Glomerular visceral epithelial cell (primary cell): ENCODE results near the gene PRSS27.
"Not testable (repeated sequence)": the region's sequence is repeated elsewhere in the genome, so short reads cannot be mapped to it uniquely, and the experiment has no call there.

Experiments
- DNase-seq: peaks from one replicate; pipeline ENCODE4 v3.0.0-alpha.2; 2016; ENCODE audit errors: extremely low spot score

PRSS27 gene

DNA sequence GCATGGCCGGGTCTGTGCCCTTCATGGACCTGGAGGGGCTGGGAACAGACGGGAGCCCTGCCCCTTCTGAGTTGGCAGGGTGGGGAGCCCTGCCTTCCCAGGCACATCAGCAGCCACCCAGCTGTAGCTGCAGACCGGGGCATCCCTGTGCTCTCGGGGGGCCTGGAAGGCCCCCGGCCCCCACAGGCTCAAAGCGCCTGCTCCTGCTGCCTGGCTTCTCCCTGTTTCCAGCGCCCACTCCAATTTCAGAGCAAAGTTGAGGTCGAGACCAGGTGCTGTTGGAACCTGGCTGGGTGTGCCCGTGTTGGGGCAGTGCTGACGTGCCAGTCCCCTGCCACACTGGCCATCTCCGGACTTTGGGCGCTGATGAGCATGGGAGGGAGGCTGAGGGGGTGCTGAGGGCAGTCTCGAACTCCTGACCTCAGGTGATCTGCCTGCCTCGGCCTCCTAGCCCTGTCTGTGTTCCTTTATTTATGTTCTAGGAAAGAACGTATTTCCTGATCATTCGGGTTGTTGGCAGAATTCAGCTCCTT lies 4.9 kb upstream of the PRSS27 start:
- DNase-seq, result no peak

DNA sequence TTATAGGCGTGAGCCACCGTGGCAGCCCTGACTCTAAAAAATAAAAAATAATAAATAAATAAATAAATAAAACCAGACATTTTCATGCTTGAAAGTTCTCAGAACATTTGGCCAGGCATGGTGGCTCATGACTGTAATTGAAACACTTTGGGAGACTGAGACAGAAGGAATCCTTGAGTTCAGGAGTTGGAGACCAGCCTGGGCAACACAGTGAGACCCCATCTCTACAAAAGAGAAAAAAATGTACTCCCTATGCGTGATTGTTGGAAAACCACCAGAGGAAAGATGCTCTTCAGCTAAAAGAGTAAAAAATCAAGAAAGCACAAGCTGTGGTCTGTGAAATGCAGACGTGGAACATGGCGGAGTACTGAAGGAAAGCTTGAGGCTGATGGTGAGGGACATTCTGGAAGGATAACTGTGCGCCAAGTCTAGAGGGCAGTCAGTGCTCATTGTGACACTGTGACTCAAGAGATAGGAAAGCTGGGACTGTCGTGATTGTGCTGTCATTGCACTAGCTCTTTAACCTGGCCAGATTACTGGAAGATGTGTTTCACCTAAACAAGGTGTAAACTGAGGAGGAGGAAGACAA lies 4.2 kb upstream of the PRSS27 start:
- DNase-seq, result no peak

DNA sequence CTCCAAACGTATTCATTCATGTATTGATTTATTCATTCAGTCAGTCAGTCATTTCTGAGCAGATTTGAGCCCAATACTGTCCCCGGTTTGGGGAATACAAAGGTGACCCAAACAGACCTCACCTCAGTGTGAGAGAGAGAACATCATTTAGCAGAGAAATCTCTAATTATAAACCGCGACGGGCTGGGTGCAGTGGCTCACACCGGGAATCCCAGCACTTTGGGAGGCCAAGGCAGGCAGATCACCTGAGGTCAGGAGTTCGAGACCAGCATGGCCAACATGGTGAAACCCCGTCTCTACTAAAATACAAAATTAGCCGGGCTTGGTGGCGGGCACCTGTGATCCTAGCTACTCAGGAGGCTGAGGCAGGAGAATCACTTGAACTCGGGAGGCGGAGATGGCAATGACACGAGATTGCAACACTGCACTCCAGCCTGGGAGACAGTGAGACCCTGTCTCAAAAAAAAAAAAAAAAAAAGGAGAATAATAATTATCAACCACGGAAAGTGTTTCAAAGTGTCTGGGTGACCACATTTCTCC lies 1.7 kb upstream of the PRSS27 start:
- not testable (repeated sequence) for DNase-seq

DNA sequence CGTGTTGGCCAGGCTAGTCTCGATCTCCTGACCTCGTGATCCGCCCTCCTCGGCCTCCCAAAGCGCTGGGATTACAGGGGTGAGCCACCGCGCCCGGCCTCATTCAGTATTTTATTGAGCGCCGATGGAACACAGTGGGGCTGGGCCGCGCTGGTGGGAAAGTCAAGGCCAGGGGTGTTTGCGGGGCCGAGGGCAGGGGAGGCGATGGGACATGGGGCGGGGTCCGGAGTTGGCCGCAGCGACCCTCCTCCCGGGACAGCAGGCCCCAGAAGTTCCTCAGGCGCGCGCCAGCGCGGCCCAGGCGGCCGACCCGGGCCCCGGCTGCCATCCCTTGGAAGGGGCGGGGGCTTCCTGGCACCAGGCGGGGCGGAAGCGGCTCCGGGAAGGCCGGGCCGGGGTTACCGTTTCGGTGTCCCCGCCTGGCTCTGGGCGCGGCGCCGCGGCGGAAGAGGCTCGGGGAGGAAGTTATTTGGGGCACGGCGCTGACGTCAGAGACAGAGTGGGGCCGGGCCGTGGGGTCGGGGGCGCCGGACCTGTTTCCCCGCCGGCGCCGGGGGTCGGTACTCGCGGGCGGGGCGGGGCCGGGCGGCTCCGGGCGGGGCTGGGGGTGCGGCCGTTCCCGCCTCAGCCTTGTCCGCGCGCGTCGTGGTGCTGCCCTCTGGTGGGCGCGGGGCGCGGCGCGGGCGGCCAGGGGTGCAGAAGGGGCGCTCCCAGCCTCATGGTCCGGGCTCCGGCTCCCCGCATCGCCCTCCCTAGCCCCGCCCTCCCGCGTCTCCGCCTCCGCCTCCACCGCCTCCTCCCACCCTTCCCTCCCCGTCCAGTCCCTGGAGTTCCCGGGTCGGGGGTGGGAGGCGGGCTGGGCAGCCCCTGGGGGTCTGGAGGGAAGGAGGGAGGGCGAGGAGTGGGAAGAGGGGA lies 952 bp upstream of the PRSS27 start:
- peak; percentile 86 for DNase-seq

DNA sequence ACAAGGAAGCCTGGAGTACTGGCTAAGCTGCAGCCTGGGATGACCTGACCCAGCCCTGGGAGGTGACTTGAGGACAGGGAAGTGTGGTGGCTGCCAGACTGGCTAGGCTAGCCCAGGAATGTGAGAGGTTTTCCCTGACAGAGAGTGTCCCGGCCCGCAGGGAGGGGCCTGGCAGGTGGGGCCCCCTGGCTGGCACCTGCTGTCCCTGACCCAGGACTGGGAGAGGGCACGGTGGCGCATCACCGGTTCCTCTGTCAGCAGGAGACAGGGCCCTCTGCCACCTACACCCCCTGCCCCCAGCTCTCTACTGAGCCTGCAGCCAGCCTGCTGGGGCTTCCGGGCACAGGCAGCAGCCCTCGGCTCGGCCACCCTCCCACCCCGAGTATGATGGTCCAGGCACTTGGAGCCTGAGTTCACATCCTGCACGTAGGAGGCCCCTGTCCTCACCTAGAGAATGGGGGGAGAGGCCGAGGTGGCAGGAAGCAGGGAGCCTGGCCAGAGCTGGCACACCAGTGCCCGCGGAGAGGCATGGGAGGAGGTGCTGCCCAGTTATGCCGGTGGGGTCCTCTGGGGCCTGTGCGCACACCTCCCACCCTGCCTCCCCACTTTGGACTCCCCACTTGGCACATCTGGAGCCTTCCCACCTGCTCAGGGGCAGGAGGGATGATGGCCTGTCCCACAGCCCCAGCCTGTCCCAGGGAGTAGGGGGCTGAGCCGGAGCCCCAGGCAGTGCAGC lies 528 bp downstream of the PRSS27 start:
- no peak for DNase-seq

DNA sequence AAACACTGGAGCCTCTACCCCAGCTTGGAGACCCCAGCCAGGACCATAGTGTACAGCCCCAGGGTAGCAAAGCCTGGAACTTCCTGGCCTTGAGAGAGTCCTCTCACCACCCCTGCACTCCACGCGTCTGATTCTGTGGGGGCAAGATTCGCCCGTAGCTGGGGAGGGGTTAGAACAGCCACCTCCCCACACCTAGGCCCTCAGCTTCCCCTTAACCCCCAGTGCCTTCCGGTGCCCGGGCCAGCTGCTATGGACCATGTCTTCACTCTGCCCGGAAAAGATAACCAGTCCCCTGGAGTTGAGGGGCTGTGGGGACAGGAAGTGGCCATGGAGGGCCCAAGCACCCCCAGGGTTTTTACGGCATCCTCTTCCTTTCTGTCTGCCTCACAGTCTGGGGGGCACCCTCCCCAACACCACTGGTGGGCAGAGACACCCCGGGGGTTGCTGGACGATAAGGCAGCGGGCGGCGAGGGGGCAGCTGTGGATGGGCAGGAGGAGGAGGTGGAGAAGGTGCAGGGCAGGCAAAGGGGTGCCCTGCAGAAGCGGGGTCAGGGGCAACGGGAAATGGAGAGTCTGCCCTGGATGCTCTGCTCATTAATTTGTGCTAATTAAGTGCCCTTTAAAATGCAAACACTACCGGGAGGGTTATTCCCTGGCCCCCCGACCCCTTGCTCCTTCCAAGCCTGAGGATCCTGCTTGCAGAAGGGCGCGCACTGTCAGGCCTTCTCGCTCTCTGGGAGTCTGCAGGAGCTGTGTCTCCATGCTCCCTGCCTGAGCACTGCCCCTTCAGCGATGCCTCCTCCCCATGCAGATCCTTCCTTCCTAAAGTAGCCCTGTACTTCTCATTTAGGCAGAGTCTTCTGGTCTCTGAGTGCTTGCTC lies 2.4 kb downstream of the PRSS27 start:
- no peak for DNase-seq

DNA sequence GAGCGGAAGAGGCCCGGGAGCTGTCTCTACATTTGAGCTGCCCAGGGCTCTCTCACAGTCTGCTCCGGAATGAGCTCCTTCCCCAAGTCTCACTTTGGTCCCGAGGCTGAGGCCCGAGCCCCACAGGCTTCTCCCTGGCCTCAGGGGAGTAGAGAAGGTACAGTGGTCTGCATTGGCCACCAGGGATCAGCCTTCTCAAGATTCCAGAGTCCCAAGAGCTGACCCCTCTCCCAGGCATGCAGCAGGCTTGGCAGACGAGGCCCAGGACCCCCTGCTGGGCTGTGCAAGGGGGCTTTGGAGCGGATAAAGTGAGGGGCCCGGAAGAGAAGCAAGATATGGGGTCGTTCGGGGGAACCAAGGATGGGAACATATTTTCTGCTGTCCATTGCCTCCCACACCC lies 3.1 kb downstream of the PRSS27 start:
- no peak for DNase-seq

DNA sequence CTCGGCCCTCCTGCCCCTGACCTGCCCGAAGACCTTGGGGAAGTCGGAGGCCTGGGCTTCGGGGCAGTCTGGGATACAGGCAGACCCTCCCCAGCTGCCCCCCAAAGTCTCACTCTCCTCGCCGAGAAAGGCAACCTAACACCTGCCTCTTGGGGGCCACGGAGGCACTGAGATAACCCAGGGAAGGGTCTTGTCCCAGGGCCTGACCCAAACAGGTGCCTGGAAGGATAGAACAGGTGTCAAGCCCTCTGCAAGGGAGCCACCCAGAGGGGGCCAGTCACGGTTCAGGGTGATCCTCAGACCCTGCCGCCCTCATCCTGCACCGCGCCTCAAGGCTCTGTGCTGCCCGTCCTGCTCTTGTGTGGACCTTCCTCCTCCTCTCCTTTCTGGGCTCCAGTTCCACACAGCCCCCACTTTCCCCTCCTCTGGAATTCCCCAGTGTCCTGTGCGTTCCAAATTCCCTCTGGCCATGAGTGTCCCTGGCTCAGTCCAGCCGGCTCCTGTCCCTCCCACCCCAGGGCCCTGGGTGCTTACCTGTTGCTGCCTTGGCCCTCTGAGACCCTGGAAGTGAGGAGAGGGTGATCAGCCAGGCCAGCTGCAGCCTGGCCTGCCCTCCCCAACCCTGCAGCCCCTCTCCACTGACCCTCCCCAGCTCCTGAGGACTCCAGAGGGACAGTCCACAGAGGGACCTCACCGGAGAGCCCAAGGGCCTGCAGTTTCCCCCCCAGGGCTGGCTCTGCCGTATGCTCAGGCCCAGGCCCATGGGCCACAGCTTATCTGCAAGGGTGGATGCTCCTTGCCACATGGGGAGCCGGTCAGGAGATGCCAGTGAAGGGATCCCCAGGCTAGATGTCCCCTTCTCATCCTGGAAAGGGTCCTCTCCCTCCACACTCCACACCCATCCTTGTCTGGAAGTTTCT lies 3.8 kb downstream of the PRSS27 start:
- no peak for DNase-seq

DNA sequence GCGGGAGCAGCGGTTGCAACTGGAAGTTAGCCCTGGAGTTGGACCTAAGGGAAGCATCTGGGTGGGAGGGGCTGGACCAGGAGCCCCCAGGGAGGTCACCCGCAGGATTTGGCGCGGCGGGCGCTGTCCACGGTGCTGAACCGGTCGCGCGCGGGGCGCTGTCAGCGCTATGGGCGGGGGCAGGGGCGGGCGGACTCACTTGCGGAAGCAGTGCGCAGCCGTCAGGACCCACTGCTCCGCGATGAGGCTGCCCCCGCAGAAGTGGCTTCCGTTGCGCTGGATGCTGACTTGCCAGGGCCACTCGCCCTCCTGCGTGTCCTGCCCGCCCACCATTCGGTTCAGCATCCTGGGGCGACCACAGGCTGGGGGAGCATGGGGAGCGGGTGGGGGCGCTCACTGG lies 4.5 kb downstream of the PRSS27 start:
- DNase-seq, result peak; percentile 50

DNA sequence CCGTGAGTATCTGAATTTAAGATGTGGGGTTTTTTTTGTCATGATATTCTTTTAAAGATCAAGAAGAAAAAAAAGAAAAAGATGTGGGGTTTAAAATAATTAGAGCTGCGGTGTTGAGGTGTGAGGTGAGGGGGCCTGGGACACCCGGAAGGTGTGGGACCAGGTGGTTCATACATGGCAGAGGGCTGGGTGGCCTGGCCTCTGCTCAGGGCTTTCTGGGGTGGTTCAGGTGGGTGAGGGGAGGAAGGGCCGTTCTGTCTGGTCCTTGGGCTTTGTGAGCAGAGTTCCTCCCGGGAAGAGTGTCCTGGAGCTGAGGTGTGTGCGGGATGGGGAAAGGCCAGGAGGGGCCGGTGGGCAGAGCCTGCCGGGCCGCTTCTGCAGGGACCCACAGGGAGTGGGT lies 5.0 kb downstream of the PRSS27 start:
- DNase-seq, result no peak

DNA sequence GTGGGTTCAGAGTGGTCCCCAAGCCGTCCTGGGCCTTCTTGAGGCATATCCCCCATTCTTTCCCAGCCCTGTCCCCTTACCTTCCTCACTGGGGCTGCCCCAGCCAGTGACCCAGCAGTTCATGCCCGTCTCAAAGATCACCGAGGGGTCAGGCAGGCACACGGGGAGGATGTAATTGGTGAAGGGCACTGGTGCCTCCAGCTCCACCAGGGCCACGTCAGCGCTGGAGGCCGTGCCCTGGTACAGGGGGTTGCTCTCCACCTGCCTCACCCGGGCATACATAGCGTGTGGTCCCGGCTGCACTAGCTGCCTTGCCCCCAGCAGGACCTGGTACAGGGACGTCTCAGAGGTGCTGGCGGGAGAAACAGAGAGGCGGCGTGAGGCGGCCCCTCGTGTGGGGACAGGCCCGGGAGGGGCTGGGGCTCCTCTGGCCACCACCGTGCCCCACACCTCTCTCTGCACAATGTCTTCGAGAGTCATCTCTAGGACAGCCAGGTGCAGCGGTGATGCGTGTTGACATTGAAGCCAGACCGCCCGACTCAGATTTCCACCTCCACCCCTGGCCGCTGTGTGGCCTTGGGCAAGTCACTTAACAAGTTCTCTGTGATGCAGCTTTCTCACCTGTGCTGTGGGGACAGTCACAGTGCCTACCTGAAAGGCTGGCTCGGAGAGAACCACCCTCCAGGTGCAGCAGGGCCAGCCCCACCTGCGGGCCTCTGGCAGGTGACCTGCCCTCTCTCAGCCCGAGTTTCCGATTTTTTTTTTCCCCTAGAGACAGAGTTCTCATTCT lies 5.8 kb downstream of the PRSS27 start:
- no peak for DNase-seq

DNA sequence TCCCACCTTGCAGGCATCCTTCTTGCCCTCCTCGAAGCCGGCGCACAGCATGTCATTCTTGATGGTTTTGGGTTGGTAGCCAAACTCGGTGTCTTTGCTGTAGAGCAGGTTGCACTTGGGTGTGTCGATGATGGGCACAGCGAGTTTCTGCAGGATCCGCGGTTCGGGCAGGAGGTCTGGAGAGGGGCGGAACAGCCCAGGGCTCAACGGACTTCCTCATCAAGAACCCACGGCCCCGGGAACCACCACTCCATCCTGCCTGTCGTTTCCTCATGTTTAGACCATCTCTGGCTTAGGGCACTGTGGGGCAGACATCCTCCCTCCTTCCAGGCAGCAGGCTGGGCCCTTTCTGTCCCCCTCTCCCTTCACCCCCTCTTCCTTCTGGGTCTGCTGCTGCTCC lies 6.5 kb downstream of the PRSS27 start:
- no peak for DNase-seq

DNA sequence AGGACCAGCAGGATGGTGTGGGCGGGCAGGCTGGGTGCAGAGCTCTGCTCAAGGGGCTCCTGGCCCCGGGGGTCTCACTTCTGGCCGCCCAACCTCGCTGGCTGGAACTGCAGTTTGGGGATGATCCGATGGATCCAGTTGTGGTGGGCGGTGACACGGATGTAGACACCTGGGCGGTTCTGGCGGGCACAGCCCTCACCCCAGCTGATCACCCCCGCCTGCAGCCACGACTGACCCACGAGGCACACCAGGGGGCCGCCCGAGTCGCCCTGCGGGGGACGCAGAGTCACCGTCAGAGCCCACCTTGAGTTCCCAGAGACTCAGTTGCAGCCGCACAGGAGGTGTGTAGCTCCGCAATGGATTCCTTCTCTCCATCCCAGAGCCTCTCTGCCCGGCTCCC lies 7.5 kb downstream of the PRSS27 start:
- DNase-seq, result no peak

DNA sequence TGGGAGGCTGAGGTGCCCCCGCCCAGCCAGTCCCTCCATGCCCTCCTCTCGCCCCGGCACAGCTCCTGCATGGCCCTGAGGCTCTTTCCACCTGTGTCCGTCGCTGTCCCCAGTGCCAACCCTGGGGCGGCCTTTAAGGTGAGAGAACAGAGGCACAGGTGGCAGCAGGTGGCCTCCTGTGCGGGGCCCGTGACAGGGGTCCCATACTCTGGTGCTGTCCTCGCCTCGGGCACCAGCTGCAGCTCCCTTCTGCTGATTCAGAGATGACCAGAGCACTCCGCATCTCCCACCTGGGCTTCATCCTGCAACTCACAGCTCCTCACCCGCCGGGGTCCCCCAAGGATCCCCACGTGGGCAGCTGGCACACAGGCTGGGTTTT lies 8.0 kb downstream of the PRSS27 start:
- DNase-seq, result no peak

DNA sequence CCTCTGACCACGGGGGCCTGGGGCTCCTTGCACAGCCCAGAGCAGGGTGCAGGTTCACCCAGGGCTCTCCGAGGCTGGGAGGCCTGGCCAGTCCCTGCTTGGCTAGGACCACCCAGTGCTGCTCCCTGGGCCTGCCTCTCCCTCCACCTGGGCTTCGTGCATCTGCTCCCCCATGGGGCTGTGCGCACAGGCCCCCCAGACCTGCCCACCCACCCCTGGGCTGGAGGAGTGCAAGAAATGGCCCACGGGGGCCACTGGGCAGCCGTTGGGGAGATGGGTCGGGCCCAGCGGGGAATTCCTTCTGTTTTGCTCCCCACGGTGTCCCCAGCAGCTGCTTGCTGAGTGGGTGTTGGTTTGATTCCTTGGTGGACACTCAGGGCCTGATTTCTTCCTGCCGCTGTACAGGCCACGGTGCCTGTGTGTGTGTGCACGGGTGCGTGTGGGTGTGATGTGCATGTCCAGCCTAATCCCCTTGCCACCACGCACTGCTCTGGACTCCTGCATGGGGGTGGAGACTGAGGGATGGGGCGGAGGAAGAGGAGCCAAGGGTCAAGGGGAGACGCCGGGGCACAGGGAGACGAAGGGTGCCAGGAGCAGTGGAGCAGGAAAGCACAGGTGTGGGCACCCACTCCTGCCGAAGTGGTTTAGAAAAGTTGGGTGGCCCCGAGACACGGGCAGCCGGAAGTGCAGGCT lies 8.5 kb downstream of the PRSS27 start:
- DNase-seq, result no peak

DNA sequence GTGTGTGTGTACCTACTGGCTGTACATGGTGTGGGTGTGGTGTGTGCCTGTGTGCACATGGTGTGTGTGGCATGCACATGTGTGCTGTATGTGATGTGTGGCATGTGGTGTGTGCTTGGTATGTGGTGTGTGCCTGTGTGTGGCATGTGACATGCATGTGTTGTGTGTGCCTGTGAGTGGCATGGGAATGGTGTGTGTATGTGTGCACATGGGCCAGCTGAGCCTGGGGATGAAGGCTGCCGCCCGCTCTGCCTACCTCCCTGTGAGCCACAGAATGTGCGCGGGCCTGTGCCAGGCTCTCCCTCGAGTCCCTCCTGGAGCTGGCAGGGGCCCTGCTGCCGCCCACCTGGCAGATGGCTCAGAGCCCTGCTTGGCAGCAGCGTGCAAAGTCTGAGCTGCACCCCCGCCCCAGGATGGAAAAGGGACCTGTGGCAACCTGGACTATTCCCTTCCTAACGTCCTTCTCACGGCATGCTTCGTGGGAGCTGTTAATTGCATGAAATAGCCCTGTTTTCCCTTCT lies 9.3 kb downstream of the PRSS27 start:
- no peak for DNase-seq

DNA sequence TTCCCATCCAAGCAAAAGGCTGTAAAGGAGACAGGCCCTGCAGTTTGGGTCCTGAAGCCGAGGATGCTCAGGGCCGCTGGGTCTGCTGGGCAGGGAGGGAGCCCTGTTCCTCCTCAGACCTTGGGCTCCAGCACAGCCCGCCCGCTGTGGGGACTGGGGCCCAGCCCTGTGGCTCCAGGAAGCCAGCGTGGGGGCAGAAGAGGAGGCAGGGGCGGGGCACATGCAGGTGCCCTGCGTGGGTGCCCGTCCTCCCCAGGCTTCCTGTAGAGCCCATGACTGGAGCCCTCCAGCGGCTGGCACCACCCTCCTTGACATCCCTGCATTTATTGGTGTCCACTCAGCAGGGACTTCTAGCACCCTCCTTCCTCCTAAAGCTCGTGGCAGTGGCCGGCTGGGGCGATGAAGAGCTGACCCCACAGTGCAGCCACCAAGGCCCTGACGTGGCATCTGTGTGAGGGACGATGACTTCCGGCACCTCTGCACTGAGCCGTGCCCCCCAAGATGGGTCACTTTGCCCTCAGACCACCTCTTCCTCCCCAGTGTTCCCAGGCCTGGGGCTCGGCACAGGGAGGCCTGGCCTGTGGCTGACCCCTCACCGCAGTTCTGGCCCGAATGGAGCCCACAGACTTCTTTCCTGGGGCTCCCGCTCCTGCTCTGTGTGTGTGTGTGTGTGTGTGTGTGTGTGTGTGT lies 9.9 kb downstream of the PRSS27 start:
- no peak for DNase-seq

DNA sequence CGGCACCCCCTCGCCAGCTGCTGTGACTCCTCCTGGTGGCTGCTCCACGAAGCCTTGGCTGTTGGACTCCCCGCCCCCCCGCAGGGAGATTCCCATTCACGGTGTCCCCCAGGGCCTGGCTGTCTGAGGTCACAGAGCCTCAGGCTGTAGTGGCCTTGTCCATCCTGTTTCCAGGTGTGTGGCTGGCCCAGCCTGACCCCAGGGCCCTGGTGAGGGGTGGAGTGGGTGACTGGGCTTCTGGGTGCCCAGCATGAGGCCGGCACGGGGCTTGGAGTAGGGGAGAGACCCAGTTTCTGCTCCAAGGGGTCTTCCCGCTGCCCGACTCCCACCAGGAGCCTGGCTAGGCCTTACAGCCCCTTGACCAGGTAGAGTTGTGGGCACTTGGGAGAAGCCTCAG lies 10.4 kb downstream of the PRSS27 start:
- DNase-seq, result no peak
